Cardiac fibroblast (primary cell): Measurements from ENCODE around the gene CELF2.

ENCODE experiments used
- DNase-seq, 2 donors: peaks; one replicate each; pipeline versions ENCODE4 v3.0.0 to v3.0.0-alpha.2; 2010; ENCODE audit warnings: low read depth in 2 of 2
- H3K4me3 ChIP-seq, 2 donors: replicated peaks in 1 of 2; 1 replicate in 1 of 2; 2 replicates in 1 of 2; pipeline ENCODE4 v1.5.1; 2011; ENCODE audit warnings: low read depth in 2 of 2, low read length in 2 of 2, mild to moderate bottlenecking in 2 of 2, moderate library complexity in 1 of 2
- TF ChIP-seq, protein P1 (sequence below): IDR thresholded peaks from one replicate; pipeline ENCODE4 v1.5.1; 2011; ENCODE audit warnings: low read depth, mild to moderate bottlenecking, low read length, inconsistent platforms

Gene CELF2

GRCh38 chr10:11377267-11377666, 359.6 kb downstream of the CELF2 start:
- TF ChIP-seq, protein P1, sequence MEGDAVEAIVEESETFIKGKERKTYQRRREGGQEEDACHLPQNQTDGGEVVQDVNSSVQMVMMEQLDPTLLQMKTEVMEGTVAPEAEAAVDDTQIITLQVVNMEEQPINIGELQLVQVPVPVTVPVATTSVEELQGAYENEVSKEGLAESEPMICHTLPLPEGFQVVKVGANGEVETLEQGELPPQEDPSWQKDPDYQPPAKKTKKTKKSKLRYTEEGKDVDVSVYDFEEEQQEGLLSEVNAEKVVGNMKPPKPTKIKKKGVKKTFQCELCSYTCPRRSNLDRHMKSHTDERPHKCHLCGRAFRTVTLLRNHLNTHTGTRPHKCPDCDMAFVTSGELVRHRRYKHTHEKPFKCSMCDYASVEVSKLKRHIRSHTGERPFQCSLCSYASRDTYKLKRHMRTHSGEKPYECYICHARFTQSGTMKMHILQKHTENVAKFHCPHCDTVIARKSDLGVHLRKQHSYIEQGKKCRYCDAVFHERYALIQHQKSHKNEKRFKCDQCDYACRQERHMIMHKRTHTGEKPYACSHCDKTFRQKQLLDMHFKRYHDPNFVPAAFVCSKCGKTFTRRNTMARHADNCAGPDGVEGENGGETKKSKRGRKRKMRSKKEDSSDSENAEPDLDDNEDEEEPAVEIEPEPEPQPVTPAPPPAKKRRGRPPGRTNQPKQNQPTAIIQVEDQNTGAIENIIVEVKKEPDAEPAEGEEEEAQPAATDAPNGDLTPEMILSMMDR: no peak
- H3K4me3 ChIP-seq: no peak overlapping the region
- no peak for DNase-seq

DNA sequence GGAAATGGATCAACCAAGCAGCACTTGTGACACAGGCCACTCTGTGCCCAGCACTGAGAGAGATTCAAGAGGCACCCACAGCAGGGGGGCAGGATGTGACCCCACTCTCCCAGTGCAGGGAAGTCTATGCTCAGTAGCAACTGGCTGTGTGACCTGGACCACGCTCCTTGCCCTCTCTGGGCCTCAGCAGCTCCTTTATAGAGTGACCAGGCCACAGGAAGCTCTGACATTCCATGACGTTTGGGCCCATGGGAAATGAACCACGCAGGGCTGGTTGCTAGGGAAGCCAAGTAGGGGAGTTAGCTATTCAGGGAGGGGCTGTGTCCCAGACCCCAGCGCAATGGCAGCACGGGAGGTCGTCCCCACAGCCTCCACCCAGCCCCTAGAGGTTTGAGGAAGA, 361.2 kb downstream of the CELF2 start:
- peak in 1 of 2 donors; percentile 15 for DNase-seq
- no peak overlapping the region for H3K4me3 ChIP-seq
- TF ChIP-seq, protein P1: no peak

DNA sequence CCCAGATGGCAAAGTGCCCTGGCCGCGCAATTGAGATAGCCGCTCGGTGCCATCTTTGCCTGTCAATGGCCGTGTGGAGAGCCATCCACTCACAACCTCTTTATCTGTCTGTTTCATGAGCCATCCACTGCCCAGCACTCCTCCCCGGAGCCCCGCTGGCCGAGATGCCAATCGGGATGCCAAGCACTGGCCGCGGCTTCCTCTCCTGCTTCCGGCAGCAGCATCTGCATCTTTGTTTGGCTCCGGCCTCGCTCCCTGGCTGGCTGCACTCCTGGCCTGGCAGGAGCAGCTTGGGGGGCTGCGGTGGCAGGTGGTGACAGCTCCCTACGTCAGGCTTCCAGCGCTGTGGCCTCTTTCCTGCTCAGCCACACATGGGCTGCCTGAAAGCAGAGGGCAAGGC, 362.1 kb downstream of the CELF2 start:
- no peak overlapping the region for H3K4me3 ChIP-seq
- no peak for DNase-seq
- TF ChIP-seq, protein P1: no peak

DNA sequence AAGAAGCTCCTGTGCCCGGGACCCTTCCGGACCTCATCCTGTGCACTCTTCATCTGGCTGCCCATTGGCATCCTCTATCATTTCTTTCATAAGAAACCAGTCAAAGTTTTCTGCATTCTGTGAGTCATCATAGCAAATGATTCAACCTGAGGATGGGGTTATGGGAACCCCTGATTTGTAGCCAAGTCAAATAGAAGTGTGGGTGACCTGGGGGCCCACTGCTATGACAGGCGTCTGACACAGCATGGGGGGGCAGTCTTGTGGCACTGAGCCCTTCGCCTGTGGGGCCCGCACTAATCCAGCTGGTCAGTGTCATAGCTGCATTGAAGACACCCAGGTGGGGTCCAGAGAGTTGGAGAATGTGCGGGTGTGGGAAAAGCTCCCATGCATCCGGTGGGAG, 363.4 kb downstream of the CELF2 start:
- TF ChIP-seq, protein P1: no peak
- DNase-seq: peak in 1 of 2 donors; percentile 55
- no peak overlapping the region for H3K4me3 ChIP-seq

DNA sequence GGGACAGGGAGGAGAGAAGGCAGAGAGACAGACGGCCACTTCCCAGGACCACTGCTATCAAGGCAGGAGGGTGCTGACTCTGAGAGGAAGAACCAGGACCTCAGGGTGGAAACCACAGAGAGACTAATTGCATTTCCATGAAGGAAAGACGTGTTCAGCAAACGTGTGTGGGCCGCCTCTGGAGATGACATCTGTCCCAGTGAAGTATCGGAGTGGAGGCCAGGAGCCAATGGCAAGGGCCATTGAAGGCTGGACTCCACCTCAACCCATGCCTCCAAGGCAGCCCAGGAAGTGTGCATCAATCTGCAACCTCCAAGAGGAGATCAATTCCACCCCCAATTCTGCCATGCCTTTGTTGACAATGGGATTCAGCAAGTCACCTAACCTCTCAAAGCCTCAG, 363.8 kb downstream of the CELF2 start:
- no peak for DNase-seq
- H3K4me3 ChIP-seq: no peak overlapping the region
- TF ChIP-seq, protein P1: no peak

GRCh38 chr10:11382187-11382586, 364.5 kb downstream of the CELF2 start:
- DNase-seq: no peak
- TF ChIP-seq, protein P1: no peak
- no peak overlapping the region for H3K4me3 ChIP-seq

DNA sequence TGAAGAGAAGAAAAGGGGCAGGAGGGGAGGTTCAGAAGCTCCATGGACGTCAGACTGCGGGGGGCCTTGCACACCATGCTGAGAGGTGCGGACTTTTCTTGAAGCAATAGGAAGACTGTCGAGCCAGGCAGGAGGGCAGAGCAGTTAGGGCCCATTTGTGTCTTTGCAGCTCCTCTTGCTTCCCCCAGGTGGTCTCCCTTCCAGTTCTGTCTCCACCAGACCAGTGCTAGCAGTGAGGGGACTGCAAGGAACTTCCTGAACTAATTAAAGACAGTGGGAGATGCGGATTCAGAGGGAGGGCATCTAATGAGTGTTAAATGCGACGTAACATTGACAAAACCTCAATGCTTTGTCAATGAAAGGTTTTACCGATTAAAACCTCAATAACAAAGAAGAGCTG, 368.4 kb downstream of the CELF2 start:
- H3K4me3 ChIP-seq: no peak overlapping the region
- TF ChIP-seq, protein P1: no peak
- no peak for DNase-seq
